HAP-1 (cell line): Measurements from ENCODE around the gene HSP90B1.
A peak's percentile ranks its signal among the peaks of the same experiment; 100 is the strongest.

ENCODE experiments used
- DNase-seq, 2 experiments: peaks; one replicate each; pipeline ENCODE4 v3.0.0-alpha.2; 2016 to 2020; ENCODE audit warnings: low spot score in 2 of 2
- H3K27me3 ChIP-seq: fragments of 250-450 bp; sonication (Bioruptor Pico); 2 replicates; pipeline ENCODE4 v1.5.1; 2020; ENCODE audit warnings: low read depth, mild to moderate bottlenecking, moderate library complexity
- H3K36me3 ChIP-seq: fragments of 250-450 bp; sonication (Bioruptor Pico); replicated peaks from 2 replicates; pipeline ENCODE4 v1.5.1; 2020; ENCODE audit warnings: mild to moderate bottlenecking
- H3K4me1 ChIP-seq: fragments of 250-450 bp; sonication (Bioruptor Pico); 2 replicates; pipeline ENCODE4 v1.5.1; 2020; ENCODE audit warnings: mild to moderate bottlenecking
- H3K4me3 ChIP-seq: fragments of 250-450 bp; sonication (Bioruptor Pico); 2 replicates; pipeline ENCODE4 v1.5.1; 2020; ENCODE audit warnings: mild to moderate bottlenecking, moderate library complexity
- H3K9me3 ChIP-seq: fragments of 250-450 bp; sonication (Bioruptor Pico); 2 replicates; pipeline ENCODE4 v1.5.1; 2020; ENCODE audit warnings: mild to moderate bottlenecking, moderate library complexity
- in situ Hi-C: fragments of 300-500 bp; cut with MboI; formaldehyde crosslinking; loops from 3 replicates; pipeline ENCODE4 v1.14.3; 2020; ENCODE audit warnings: low sequenced_read_pairs, inconsistent platforms, mixed read lengths

HSP90B1 gene

DNA sequence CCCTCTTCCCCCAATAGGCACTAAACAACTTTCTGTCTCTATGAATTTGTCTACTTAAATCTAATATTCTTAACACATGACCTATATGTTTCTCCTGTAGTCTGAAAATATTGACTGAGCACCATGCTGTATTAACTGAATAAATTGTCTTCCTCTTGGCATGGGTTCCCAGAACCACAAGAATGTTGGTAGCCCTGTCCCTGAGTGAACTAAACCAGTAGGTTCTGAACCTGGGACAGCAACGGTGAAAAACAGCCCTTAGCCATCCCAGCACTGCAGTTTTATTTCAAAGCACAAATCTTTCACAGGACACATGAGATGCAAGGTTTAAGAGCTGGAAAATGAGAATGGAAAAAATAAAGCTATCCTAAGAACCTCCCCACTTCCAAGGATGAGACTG is 20.4 kb upstream of the HSP90B1 start:
- H3K9me3 ChIP-seq: no peaks in the 10 kb centered on the region
- H3K27me3 ChIP-seq: peaks cover 3% of the 10 kb centered on the region; the same call in 1 of the 2 replicates
- no peaks in the 10 kb centered on the region for H3K4me1 ChIP-seq
- DNase-seq: no peak
- H3K4me3 ChIP-seq: no peak overlapping the region
- in situ Hi-C loops: no loop called here
- no peaks in the 10 kb centered on the region for H3K36me3 ChIP-seq

DNA sequence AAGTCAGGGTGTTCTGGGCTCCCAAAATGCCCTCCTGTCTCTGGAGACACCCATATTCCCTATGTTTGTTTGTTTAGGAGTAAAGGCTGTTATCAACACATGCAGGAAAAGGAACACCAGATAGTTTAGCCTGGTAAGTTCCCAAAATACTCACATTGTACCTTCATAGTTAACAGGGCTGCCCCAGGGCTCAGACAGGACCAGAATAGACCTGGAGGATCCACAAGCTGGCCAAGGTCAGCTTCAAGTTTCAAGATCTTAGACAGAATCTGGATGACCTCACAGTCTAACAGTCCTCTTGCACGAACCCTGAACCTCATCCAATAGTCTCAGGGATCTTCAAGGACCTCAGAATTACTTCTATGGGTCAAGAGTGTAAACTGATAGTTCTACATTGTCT is 18.1 kb upstream of the HSP90B1 start:
- Histone ChIP-seq H3K4me1 (no peaks in the 10 kb centered on the region), H3K36me3 (no peaks in the 10 kb centered on the region), H3K27me3 (peaks cover 3% of the 10 kb centered on the region; the same call in 1 of the 2 replicates), H3K9me3 (no peaks in the 10 kb centered on the region), H3K4me3 (no peak overlapping the region)
- in situ Hi-C loops: no loop called here
- no peak for DNase-seq

DNA sequence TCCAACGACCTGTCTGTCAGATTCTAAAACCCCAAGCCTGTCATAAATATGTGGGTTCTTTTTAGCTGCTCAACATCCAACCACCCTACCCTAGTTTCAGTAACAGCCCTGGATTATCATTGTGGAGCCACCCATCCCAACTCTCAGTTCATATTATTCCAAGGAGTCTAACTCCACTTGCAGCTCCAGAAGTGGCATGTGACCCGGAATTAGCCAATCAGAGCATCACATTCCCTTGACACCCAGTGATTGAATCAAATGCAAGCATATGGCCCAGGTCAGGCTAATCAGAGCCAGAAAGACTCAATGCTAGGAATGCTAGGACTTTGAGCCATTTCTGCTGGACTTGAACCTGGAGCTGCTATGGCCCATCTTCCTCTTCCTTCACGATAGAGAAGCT is 17.1 kb upstream of the HSP90B1 start:
- Histone ChIP-seq H3K4me3 (no peak overlapping the region), H3K9me3 (no peaks in the 10 kb centered on the region), H3K36me3 (no peaks in the 10 kb centered on the region), H3K4me1 (no peaks in the 10 kb centered on the region), H3K27me3 (peaks cover 3% of the 10 kb centered on the region; the same call in 1 of the 2 replicates)
- in situ Hi-C loops: no loop called here
- no peak for DNase-seq

DNA sequence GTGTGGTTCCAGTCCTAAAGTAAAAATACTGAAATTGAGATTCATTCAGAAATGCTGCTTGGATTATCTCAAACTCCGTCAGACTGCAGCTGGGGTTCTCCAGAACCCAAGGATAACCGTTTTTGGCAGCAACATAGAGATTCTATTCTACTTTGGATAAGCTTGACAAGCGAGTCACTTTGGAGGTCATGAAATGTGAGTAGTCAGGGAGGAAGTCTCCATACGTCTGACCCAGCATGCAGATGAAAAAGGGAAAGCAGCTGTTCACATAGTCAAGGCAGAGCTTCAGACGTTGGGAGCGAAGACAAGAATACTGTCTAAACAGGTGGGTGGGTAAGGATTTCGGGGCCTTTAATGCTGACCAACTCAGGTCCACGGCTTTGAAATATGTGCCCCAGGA is 14.9 kb upstream of the HSP90B1 start:
- Histone ChIP-seq H3K9me3 (no peaks in the 10 kb centered on the region), H3K27me3 (peaks cover 3% of the 10 kb centered on the region; the same call in 1 of the 2 replicates), H3K36me3 (no peaks in the 10 kb centered on the region), H3K4me3 (no peak overlapping the region), H3K4me1 (no peaks in the 10 kb centered on the region)
- in situ Hi-C loops: no loop called here
- no peak for DNase-seq

DNA sequence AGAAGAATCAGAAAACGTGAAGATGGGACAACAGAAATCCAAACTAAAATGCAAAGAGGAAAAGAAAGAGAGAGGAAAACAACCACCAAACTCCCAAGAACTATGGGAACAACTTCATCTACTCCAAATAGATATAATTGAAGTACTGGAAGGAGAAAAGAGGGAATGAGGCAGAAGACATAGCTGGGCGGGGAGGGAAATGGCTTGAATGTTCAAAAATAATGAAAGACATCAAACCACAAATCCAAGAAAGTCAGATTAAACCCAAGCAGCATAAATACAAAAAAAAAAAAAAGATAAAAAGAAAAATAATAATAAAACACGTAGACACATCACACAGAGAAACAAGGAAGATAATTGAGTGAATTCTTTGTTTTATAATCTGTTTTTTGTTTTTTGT is 12.3 kb upstream of the HSP90B1 start:
- no peak overlapping the region for H3K4me3 ChIP-seq
- no peak for DNase-seq
- H3K4me1 ChIP-seq: no peaks in the 10 kb centered on the region
- in situ Hi-C loops: no loop called here
- H3K36me3 ChIP-seq: no peaks in the 10 kb centered on the region
- no peaks in the 10 kb centered on the region for H3K9me3 ChIP-seq
- peaks cover 3% of the 10 kb centered on the region; the same call in 1 of the 2 replicates for H3K27me3 ChIP-seq

DNA sequence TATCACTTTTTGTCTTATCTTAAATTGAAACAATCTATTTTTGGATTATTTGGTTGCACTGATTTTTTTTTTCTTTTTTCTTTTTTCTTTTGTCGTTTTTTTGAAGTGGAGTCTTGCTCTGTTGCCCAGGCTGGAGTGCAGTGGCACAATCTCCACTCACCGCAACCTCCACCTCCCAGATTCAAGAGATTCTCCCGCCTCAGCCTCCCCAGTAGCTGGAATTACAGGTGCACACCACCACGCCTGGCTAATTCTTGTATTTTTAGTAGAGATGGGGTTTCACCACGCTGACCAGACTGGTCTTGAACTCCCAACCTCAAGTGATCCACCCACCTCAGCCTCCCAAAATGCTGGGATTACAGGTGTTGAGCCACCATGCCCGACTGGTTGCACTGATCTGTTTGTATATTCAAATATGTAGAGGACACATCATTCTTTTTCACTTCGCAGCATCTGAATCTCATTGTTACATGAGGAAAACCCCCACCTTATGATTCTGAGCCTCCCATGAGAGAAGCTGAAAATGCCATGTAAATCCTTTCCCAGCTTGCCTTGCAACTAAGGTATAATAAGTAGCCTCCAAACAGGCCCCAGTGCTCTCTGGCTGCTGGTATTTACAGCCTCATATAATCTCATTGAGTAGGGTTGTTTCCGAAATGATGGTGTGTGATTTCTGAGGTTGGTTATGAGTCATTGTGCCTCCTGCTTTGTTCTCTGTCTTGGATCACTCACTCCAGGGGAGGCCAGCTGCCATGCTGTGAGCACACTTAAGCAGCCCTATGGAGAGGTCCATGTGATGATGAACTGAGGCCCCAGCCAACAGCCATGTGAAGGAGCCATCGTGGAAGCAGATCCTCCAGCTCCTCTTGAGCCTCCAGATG is 5.2 kb upstream of the HSP90B1 start:
- in situ Hi-C loops: no loop called here
- no peak for DNase-seq
- H3K4me1 ChIP-seq: peaks cover 6% of the 10 kb centered on the region
- no peaks in the 10 kb centered on the region for H3K9me3 ChIP-seq
- H3K27me3 ChIP-seq: no peaks in the 10 kb centered on the region
- no peaks in the 10 kb centered on the region for H3K36me3 ChIP-seq
- no peak overlapping the region for H3K4me3 ChIP-seq

DNA sequence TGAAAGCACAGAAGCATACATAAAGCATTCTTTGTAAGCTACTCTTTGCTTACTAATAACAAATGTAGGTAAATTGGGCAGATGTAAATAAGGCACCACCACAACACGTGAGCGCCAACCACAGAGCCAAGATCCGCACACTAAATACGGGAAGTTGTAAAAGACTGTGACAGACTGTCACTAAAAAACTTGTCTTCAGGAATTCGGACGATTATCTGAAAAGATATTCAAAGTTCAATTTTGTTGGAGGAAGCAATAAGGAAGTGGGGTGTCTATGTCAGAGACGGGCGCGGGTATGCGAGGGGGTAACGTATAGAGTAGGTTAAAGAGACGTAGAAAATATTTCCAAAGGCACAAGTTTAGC is 1.5 kb upstream of the HSP90B1 start:
- Histone ChIP-seq H3K36me3 (peaks cover 33% of the 10 kb centered on the region), H3K4me1 (peaks cover 22% of the 10 kb centered on the region), H3K4me3 (peak overlapping the region; percentile 48), H3K9me3 (no peaks in the 10 kb centered on the region), H3K27me3 (no peaks in the 10 kb centered on the region)
- in situ Hi-C loops: no loop called here
- no peak for DNase-seq

DNA sequence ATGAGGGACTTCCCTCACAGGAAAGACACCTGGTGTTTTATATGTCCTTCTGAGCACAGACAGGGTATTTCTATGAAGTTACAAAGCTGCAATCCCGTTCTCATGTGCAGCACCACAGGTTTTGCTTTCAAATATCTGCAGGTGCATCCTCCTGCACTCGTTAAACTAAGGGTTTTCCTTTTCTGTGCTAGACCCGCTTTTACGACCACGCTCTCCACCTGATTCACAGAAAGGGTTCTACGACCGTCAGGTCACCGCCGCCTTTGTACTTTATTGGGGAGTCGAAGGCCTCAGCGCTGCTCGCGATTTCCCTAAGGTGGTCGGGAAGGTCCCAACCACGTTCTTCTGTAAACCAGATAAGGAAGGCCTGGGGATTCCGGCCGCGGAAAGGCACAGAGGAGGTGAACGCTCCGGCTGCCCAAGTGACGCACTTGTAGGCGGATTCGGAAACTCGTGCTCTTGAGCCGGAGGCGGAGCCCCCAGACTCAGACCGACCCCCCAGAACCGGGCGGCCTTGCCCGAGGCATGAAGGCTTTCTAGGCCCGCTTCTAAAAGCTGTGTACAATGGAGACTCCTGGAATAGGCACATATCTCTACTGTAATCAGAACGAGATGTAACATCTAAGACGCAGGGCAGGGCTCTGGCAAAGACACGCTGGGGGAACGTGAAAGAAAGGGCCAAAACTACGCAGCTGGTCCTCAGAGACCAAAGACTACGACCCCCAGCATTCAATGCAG is 995 bp upstream of the HSP90B1 start:
- no peaks in the 10 kb centered on the region for H3K9me3 ChIP-seq
- peak; percentile 86 to 89 for DNase-seq
- no peaks in the 10 kb centered on the region for H3K27me3 ChIP-seq
- H3K4me1 ChIP-seq: peaks cover 23% of the 10 kb centered on the region
- in situ Hi-C loops: no loop called here
- peak overlapping the region; percentile 48 for H3K4me3 ChIP-seq
- peaks cover 39% of the 10 kb centered on the region for H3K36me3 ChIP-seq

DNA sequence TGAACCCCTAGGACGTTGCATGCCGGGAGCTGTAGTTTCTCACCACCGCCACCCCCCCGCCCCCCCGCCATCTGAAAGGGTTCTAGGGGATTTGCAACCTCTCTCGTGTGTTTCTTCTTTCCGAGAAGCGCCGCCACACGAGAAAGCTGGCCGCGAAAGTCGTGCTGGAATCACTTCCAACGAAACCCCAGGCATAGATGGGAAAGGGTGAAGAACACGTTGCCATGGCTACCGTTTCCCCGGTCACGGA is 501 bp upstream of the HSP90B1 start:
- DNase-seq: no peak
- peaks cover 23% of the 10 kb centered on the region for H3K4me1 ChIP-seq
- peak overlapping the region; percentile 48 for H3K4me3 ChIP-seq
- H3K36me3 ChIP-seq: peaks cover 44% of the 10 kb centered on the region
- in situ Hi-C loops: no loop called here
- H3K9me3 ChIP-seq: no peaks in the 10 kb centered on the region
- no peaks in the 10 kb centered on the region for H3K27me3 ChIP-seq

DNA sequence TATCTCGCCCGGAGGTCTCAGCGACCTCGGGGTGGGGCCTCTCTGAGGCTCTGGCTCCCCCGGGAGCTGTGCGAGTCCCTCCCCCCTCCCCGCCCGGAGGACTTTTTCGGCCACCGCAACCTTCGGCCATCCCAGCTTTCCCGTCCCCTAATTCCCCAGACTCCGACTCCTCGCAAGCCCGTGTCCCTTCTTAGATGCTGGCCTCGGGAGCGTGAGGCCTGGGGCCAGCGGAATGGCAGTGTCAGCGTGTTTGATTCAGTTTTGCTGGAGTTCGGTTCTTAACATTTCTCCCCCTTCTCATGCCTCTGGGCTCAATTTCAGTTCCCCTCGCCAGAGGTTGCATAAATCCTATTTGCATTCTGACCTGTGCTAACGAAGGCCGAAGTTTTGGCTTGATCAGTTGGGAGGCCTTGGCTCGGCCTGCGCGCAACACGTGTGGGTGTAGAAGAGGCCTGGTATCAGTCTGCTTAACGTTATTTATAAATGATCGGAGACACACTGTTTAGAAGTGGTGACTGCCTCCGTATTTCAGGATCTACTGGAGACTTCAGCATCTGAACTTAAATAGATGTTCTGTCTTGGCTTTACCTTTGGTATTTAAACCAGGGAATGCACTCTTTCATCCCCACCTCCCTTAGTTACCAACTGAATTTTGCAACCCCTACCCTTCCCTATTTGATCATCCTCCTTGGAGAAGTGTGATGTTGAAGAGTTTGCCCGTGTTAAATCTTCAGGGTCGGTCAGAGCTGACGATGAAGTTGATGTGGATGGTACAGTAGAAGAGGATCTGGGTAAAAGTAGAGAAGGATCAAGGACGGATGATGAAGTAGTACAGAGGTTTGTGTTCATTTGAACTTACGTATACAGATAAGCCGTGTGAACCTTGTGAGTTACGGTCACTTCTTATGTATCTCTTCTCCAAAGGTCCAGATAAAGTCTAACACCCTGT is 851 bp downstream of the HSP90B1 start:
- in situ Hi-C loops: no loop called here
- DNase-seq: peak in 1 of 2 experiments; percentile 39
- no peaks in the 10 kb centered on the region for H3K27me3 ChIP-seq
- peaks cover 57% of the 10 kb centered on the region for H3K36me3 ChIP-seq
- H3K4me3 ChIP-seq: peak overlapping the region; percentile 94
- H3K9me3 ChIP-seq: no peaks in the 10 kb centered on the region
- peaks cover 26% of the 10 kb centered on the region for H3K4me1 ChIP-seq

DNA sequence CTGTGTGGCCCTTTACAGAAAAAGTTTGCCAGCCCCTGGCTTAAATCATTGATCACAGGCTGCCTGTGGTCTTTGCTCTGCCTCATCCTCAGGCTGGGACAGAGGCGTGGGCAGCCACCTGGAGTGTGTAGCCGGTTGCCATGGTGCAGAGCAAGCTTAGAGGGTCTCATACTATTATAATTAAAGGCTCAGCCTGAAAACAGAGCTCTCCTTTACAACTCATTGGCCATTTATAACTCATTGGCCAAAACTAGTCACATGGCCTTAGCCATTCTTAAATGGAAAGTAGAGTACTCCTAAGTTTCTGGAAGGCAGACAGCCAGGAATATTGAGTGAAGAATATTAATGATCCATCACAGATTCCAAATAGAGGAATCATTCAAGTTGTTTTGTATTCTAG is 3.0 kb downstream of the HSP90B1 start:
- Histone ChIP-seq H3K36me3 (peaks cover 79% of the 10 kb centered on the region), H3K9me3 (no peaks in the 10 kb centered on the region), H3K4me3 (no peak overlapping the region; the same call in 1 of the 2 replicates), H3K4me1 (peaks cover 26% of the 10 kb centered on the region), H3K27me3 (no peaks in the 10 kb centered on the region)
- DNase-seq: peak; percentile 19 to 57
- in situ Hi-C loops: no loop called here

DNA sequence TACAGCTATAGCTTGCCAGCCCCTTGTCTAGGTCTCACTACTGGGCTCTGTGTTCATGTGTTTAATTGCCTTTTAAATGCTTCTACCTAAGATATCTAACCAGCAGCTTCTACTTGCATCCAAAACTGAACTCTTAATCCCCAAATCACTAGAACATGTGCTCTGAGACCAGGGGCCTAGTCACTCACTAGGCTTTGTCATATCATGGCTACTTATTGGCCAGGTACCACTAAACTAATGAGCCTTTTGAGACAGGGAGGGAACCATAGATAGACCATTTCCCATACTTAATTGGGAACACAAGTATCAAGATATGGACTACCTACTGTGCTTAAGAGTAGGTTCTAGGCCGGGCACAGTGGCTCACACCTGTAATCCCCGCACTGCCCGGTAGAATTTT is 6.5 kb downstream of the HSP90B1 start:
- no peaks in the 10 kb centered on the region for H3K27me3 ChIP-seq
- no peak overlapping the region for H3K4me3 ChIP-seq
- in situ Hi-C loops: no loop called here
- DNase-seq: no peak
- H3K4me1 ChIP-seq: peaks cover 20% of the 10 kb centered on the region
- peaks cover 100% of the 10 kb centered on the region for H3K36me3 ChIP-seq
- H3K9me3 ChIP-seq: no peaks in the 10 kb centered on the region

DNA sequence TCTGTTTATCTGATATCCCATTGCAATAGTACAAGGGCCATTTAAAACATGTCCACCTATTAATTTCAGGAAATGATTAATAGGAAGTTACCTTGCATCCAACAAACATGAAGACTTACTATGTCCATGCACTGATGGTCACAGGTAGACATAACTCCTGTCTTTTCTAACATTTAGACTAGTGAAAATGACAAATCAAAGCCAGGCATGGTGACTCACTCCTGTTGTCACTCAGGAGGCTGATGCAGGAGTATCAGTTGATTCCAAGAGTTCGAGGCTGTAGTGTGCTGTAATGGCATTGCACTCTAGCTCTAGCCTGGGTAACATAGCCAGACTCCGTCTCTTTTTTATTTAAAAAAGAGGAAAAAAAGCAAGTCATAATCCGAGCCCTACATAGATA is 14.8 kb downstream of the HSP90B1 start:
- H3K4me3 ChIP-seq: no peak overlapping the region
- H3K4me1 ChIP-seq: no peaks in the 10 kb centered on the region
- H3K9me3 ChIP-seq: no peaks in the 10 kb centered on the region
- H3K36me3 ChIP-seq: peaks cover 97% of the 10 kb centered on the region
- in situ Hi-C loops: no loop called here
- no peak for DNase-seq
- H3K27me3 ChIP-seq: no peaks in the 10 kb centered on the region
